A673 (cell line): ENCODE results near the gene NT5C2. TPM values are rescaled to one million over a fixed set of nuclear protein-coding genes. Genes with fewer than 3 reads are reported as not detected.
"Not testable (repeated sequence)": the region's sequence is repeated elsewhere in the genome, so short reads cannot be mapped to it uniquely, and the experiment has no call there.

Experiments used
- BruUV-seq: library from RNA; stranded (reverse); fragments of 400-500 nt; replicated peaks from 2 replicates; lab custom pipeline; 2021; lab: Mats Ljungman, UMichigan
- CTCF ChIA-PET: fragments of 300-600 bp; sonication (Branson Sonifier 250); formaldehyde crosslinking; loops from one replicate; lab custom pipeline; 2022; ENCODE audit warnings: antibody characterized with exemption; lab: Charles Lee
- POLR2A ChIA-PET: fragments of 300-600 bp; sonication (Branson Sonifier 250); formaldehyde crosslinking; loops from one replicate; lab custom pipeline; 2022; ENCODE audit warnings: antibody characterized with exemption; ENCODE audit not compliant: low non-redundant PET; lab: Charles Lee
- DNase-seq: peaks from one replicate; pipeline ENCODE4 v3.0.0-alpha.2; 2015; ENCODE audit warnings: low spot score
- H3K27ac ChIP-seq: fragments of 200-600 bp; sonication (generic); 2 replicates; pipeline ENCODE4 v1.5.1; 2016; ENCODE audit warnings: mixed run types, low read depth, mild to moderate bottlenecking, mixed read lengths, antibody characterized with exemption, low read length; ENCODE audit not compliant: poor library complexity, severe bottlenecking
- H3K27me3 ChIP-seq: fragments of 200-600 bp; sonication (generic); replicated peaks from 2 replicates; pipeline ENCODE4 v1.6.1; 2017; ENCODE audit warnings: mixed run types, low read depth, mild to moderate bottlenecking, mixed read lengths, antibody characterized with exemption, low read length; ENCODE audit not compliant: insufficient read depth, poor library complexity
- H3K36me3 ChIP-seq: fragments of 200-600 bp; sonication (generic); 2 replicates; pipeline ENCODE4 v1.6.1; 2016; ENCODE audit warnings: mixed run types, mild to moderate bottlenecking, mixed read lengths, antibody characterized with exemption, low read length; ENCODE audit not compliant: insufficient read depth, poor library complexity, severe bottlenecking
- H3K4me1 ChIP-seq: fragments of 200-600 bp; sonication (generic); 2 replicates; pipeline ENCODE4 v1.6.1; 2017; ENCODE audit warnings: mixed run types, mild to moderate bottlenecking, mixed read lengths, antibody characterized with exemption, low read length; ENCODE audit not compliant: insufficient read depth, poor library complexity, severe bottlenecking
- H3K4me3 ChIP-seq: fragments of 200-600 bp; sonication (generic); 2 replicates; pipeline ENCODE4 v1.5.1; 2016; ENCODE audit warnings: low read depth, mixed run types, mild to moderate bottlenecking, mixed read lengths, low read length; ENCODE audit not compliant: poor library complexity, severe bottlenecking
- H3K9me3 ChIP-seq: fragments of 200-600 bp; sonication (generic); 2 replicates; pipeline ENCODE4 v1.6.1; 2016; ENCODE audit warnings: mixed run types, low read depth, mild to moderate bottlenecking, mixed read lengths, antibody characterized with exemption, low read length; ENCODE audit not compliant: poor library complexity, severe bottlenecking
- EZH2 ChIP-seq: fragments of 200-600 bp; sonication (generic); IDR thresholded peaks from 2 replicates; pipeline ENCODE4 v1.6.1; 2017; ENCODE audit warnings: borderline replicate concordance, low read depth, mild to moderate bottlenecking, mixed read lengths, antibody characterized with exemption, low read length; ENCODE audit not compliant: poor library complexity, severe bottlenecking
- intact Hi-C: fragments of 100-400 bp; cut with micrococcal nuclease; formaldehyde crosslinking; loops from one replicate; pipeline ENCODE4 v1.10.0; 2022; ENCODE audit not compliant: unreplicated experiment
- total RNA-seq: library from RNA; stranded (reverse); gene quantifications from 2 replicates; pipeline ENCODE4 v1.2.3, GENCODE V29; 2021
- TF ChIP-seq, protein P1 (sequence below): fragments of 300-800, 200-600 bp; sonication (generic); conservative IDR thresholded peaks from 2 replicates; pipeline ENCODE4 v1.5.1; 2017; ENCODE audit warnings: low read depth, mild to moderate bottlenecking, antibody characterized with exemption, low read length, moderate library complexity, mixed read lengths

NT5C2 gene
- total RNA-seq, 1 experiment from 2014 or later = 61.8 TPM

DNA sequence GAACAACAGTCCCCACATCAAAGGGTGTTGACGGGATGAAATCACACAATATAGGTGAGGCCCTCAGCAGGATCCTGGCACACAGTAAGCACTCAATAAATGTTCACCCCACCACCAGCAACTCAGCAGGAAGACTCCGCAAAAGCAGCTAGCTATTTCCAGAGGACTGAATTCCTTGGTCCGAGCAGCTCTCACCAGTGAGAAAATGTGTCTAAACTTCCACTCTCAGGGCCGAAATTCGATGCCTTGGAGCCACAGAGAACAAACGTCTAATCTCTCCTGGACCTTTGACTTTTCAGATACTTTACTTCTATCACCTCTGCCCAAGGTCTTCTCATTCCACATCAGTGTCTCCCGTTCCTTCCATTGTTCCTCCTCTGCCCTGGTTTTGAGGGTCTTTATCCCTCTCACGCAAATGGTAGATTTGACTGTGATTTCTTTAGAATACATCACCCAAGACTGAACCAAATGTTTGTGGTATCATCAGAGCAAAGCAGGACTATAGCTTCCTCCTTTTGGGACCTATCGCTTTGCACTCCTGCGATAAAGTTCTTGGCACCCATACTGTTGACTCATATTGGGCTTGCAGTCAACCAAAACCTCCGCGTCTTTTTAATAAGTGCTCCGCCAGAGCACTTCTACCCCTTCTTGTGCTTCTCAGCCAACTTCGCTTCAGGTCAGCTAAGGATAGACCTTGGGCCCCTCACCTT is 903 bp upstream of the NT5C2 start:
- intact Hi-C loops = no loop called here
- no peaks in the 10 kb centered on the region for H3K9me3 ChIP-seq
- H3K27ac ChIP-seq = no peak overlapping the region
- no peak for DNase-seq
- TF ChIP-seq EZH2 = no peak
- TF ChIP-seq, protein P1, sequence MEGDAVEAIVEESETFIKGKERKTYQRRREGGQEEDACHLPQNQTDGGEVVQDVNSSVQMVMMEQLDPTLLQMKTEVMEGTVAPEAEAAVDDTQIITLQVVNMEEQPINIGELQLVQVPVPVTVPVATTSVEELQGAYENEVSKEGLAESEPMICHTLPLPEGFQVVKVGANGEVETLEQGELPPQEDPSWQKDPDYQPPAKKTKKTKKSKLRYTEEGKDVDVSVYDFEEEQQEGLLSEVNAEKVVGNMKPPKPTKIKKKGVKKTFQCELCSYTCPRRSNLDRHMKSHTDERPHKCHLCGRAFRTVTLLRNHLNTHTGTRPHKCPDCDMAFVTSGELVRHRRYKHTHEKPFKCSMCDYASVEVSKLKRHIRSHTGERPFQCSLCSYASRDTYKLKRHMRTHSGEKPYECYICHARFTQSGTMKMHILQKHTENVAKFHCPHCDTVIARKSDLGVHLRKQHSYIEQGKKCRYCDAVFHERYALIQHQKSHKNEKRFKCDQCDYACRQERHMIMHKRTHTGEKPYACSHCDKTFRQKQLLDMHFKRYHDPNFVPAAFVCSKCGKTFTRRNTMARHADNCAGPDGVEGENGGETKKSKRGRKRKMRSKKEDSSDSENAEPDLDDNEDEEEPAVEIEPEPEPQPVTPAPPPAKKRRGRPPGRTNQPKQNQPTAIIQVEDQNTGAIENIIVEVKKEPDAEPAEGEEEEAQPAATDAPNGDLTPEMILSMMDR = no peak
- ChIA-PET CTCF (no interaction called here), POLR2A (no interaction called here)
- no peaks in the 10 kb centered on the region for H3K27me3 ChIP-seq
- H3K36me3 ChIP-seq = no peaks in the 10 kb centered on the region
- BruUV-seq = no TSS peak
- H3K4me1 ChIP-seq = peaks cover 18% of the 10 kb centered on the region
- peak overlapping the region; percentile 94 for H3K4me3 ChIP-seq

DNA sequence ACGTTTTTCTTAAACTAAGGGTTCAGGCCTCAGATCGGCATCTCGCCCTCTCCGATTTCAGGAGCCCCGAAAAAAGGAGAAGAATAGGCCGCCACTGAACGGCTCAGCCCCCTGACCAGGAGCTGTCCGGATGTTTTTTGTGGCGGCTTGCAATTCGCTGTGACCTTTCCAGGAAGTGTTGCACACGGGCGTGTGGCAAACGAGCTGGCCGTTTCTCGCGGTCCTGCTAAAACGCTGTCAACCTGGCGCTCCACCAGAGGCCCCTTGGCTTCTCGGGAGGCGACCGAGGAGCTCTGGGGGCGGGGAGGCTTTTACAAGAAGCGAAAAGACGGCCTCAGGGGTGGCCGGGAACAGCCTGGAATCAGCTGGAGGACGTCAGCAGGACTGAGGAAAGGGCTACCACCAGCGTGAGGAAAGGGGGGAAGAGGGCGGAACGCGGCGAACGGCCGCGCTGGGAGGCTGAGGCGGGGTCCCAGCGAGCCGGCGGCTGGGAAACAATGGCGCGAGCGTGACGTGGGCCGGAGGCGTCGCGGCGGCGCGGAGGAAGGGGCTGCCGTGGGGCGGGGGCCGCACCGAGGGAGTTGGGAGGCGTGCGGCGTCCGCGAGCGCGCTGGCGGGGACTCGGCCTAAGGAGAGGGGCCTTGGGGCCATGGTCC is 493 bp downstream of the NT5C2 start:
- Histone ChIP-seq H3K27me3 (no peaks in the 10 kb centered on the region), H3K9me3 (no peaks in the 10 kb centered on the region), H3K27ac (peak overlapping the region; percentile 97), H3K4me3 (peak overlapping the region; percentile 94), H3K4me1 (peaks cover 25% of the 10 kb centered on the region), H3K36me3 (no peaks in the 10 kb centered on the region)
- peak; percentile 72 for DNase-seq
- ChIA-PET CTCF (no interaction called here), POLR2A (no interaction called here)
- BruUV-seq = no TSS peak
- no peak for TF ChIP-seq EZH2
- TF ChIP-seq, protein P1 = no peak
- intact Hi-C loops = no loop called here

DNA sequence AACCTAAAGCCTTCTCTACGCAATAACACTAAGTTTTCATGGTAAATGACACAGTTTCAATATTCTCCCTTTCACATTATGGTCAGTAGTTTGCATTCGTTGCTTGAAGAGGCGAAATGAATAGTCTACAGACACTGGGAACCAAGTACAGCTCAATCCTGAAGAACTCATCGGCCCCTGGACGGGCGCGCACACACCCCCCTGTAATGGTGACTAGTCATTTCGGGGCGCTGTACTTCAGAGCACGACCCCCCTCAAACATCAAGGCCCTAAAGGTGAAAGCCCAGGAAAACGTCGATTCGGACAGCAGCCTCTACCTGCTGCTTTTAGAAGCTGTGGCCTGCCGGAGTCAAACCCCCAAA is 1.0 kb downstream of the NT5C2 start:
- no peaks in the 10 kb centered on the region for H3K36me3 ChIP-seq
- ChIA-PET CTCF (no interaction called here), POLR2A (interaction anchor here (0.6 kb wide), 1 partner anchor 12 kb away, joined by 4 read pairs; no protein-coding TSS in a partner anchor)
- intact Hi-C loops = no loop called here
- TSS peak; percentile 72 for BruUV-seq
- peak overlapping the region; percentile 94 for H3K4me3 ChIP-seq
- H3K27ac ChIP-seq = peak overlapping the region; percentile 97
- no peaks in the 10 kb centered on the region for H3K27me3 ChIP-seq
- no peaks in the 10 kb centered on the region for H3K9me3 ChIP-seq
- TF ChIP-seq EZH2 = no peak
- TF ChIP-seq, protein P1 = no peak
- peaks cover 25% of the 10 kb centered on the region for H3K4me1 ChIP-seq
- peak; percentile 22 for DNase-seq

DNA sequence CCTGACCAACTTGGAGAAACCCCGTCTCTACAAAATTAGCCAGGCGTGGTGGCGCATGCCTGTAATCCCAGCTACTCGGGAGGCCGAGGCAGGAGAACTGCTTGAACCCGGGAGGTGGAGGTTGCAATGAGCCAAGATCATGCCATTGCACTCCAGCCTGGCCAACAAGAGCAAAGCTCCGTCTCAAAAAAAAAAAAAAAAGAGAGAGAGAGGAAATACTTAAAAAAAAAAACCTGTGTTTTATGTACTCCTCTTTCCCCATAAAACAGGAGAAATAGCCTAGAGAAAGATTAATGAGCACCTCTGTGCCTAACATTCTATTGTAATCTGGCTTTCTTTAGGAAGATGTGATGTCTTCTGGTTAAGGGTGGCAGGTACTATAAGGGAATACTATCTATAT is 1.9 kb downstream of the NT5C2 start:
- H3K9me3 ChIP-seq, H3K27me3 ChIP-seq, POLR2A ChIA-PET, intact Hi-C loops, H3K36me3 ChIP-seq, DNase-seq, H3K27ac ChIP-seq, BruUV-seq, H3K4me3 ChIP-seq: not testable (repeated sequence)
- peaks cover 25% of the 10 kb centered on the region for H3K4me1 ChIP-seq
- CTCF ChIA-PET = interaction anchor here (0.6 to 0.7 kb wide), 2 partner anchors 48 to 1303 kb away, joined by 4 to 5 read pairs; no protein-coding TSS in a partner anchor
